NCI-H524 (cell line): ENCODE results near the gene MPZL2.

Experiments
- DNase-seq, 2 experiments: peaks; one replicate each; lab custom pipeline; 2025; lab: John Stamatoyannopoulos, UW

The MPZL2 gene

DNA sequence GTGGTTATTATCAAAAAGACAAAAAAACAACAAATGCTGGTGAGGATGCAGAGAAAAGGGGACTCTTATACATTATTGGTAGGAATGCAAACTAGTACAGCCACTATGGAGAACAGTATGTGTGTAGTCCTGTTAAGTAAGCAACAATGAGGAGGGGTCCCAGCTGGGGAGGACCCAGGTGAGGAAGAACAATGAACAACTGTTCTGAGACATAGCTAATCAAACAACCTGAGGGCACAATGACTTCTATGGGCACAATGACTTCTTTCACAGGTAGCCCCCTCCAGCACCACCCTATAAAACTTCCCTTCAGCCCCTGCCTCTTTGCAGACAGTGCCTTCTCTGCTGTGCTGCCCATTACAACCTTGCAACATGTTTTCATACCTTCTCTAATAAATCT, 44.9 kb downstream of the MPZL2 start:
- no peak for DNase-seq

DNA sequence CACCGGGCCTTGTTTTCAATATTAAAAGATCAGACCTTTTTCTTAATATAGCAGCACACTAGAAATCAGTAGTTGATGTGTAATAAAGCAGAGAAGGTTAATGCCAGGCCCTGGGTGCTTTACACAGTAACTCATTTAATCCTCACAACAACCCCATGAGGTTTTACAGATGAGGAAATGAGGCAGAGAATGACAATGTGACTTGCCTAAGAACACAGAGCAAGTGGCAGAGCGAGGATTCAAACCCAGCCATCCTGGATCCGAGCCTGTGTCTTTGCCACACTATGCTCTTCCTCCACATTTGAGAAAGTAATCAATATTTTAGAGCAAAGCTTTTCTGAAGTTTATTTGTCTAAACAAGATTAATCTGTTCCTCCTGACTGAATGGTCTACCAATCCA, 46.5 kb downstream of the MPZL2 start:
- DNase-seq = no peak

DNA sequence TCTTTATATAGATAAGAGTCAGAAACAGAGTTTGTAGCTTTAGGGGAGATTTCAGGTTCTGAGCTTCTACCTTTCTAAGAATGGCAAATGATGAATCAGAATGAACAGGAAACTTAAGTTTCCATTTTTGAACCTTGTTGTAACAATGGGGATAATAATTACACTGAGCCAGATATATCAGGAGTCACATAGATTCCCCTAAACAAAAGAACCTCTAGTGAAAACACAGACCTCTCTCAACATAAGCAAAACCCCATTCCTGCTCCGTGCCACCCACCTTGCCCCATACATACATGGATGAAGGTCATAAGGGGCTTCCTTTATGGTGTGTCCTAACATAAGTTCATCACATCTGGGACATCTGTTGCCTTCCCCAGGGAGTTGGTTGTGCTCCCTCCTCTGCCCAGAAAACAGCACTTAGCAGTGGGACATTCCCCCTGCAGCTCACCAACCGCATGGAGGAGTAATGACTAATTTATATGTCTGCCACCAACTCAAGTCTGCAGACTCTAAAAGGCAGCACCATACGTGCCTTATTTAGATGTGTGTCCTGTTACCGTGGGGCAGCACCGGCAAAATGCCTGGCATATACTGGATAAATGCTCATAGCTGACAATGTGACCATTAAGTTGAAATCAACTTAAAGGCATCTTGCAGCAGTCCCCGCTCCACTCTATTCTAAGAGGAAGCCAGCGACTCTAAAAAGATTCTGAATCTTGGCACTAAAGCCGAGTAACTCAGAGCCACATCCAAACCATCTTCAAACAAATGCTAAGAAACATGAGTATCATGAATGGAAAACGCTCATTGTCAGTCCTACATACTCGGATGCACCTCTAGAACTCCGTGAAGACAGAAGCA, 47.2 kb downstream of the MPZL2 start:
- DNase-seq = no peak

DNA sequence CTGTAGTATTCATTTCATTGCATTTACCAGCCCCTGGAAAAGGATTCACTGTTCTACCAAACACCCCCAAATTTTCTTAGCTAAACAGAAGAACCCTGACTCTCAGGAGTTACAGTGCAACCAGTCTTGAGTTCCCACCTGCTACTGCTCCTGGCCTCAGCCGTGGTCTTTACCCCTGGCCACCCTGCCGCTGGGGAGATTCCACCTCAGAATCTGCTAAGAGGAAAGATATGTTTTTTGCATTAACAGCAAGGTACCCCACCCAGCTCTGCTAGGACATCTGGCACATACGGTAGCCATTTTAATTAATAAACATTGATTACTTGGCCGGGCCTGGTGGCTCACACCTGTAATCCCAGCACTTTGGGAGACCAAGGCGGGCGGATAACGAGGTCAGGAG, 48.3 kb downstream of the MPZL2 start:
- DNase-seq = no peak

DNA sequence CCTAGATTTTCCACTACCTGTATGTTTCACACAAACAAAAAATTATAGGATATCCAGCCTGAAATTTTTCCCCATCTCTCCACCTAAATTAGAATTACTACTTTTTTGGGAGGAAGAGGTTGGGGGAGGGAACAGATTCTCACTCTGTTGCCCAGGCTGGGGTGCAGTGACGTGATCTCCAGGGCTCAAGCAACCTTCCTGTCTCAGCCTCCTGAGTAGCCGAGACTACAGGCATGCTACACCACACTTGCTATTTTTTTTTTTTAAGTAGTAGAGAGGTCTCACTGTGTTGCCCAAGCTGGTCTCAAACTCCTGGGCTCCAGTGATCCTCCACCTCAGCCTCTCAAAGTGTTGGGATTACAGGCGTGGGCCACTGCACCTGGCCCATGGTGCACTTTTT, 48.8 kb downstream of the MPZL2 start:
- no peak for DNase-seq

DNA sequence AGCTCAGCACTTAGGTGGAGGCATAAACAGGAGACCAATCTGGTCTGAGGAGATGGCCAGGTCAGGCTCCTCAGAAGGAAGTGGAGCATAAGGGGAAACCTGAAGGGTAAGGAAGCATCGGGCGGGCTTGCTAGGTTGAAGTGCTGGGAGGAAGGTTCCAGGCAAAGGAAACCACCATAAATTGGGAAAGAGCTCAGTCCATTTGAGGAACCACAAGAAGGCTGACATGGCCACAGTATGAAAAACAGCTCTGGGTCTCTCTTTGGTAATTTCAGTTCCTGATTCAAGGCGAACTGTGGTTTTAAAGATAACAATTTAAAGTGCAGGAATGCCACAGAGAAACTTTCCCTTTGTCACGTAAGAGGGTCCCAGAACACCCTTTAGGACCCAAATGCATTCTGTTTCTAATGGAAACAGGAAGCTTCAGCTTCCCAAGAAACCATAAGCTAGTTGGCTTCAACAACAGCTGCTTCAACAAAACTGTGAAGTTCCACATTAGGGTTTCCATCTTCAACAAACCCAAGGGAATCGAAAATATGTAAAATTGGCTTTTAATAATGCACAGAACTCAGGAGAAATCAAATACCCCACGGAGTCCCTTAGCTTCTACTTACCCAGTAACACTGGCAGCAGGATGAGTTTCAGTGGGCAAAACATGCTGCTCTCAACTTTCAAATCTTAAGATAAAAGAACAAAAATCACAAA, 49.7 kb downstream of the MPZL2 start:
- DNase-seq = no peak

DNA sequence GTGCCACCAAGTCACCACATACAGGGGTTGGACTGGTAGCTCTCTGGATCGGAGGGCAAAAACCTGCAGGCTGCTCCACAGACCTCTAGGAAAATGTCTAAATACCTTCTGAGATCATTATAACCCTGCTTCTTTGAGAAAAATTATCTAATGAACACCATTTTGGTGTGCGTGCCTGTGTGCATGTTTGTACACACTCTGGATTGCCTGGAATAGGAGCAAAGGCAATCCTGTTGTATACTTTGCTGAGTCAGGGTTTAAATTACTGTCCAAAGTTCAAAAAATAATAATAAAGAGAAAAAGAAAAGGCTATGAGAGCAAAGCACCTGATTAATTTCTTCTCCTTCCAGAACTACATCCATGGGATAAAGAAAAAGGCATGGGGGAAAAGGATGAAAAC, 50.3 kb downstream of the MPZL2 start:
- no peak for DNase-seq

DNA sequence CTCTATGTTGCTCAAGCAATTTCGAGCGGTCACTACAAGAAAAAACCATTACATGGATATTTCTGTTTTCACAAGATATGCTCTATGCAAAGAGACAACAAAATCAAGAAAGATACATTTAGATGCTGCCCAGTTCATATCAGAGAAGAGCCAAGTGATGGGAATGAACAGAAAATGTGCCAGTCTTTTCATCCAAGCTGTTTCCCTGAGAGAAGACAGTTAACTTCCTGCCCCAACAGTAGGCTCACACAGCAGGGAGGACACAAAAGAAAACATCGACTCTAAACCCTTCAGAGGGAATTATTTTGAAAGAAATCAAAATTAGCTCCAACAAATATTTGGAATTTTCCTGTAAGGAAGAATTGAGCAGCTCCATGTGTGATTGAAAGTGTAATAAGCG, 50.9 kb downstream of the MPZL2 start:
- no peak for DNase-seq

DNA sequence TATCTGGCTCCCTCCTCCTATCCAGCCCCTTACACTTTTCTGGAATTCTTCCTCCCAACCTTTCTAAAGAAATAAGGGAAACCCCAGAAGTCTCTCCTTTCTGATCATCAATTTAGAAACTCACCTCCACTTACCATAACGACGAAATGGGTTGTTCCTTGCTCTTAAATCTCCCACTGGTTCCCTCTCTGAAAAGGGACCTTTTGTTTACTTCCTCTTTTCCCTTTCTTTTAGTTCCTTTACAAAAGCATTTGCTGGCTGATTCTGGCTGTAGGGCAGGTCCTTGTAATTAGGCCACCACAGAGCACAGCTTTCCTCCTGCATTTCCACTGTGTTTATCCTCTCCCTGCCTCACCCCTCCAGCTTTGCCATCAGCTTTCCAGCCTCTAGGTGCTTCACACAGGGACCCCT, 51.3 kb downstream of the MPZL2 start:
- no peak for DNase-seq

DNA sequence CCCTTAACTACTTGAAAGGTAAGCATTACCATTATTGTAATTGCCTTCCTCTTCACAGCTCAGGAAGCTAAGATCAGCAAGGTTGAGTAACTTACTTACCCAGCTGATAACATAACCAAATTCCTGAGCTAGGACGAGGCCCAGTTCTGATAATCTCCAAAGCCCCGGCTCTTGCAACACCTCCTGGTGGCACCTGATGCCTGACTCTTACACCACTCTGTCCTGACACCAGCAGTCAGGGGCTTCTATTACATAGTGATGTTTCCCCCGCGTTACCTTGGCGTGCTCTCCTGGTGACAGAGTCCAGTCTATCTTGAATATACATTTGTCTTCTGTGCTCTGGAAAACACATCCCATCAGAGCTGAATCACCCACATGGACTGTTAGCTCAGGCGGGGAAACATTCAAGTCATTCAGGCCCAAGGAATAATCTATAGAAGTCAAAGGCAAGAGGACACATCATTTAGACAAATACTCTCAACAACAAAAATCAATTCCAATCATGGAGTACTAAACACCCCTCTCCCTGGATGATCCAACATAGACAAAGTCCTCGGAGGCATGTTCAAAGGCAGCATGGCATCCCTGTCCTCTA, 51.9 kb downstream of the MPZL2 start:
- DNase-seq = no peak

DNA sequence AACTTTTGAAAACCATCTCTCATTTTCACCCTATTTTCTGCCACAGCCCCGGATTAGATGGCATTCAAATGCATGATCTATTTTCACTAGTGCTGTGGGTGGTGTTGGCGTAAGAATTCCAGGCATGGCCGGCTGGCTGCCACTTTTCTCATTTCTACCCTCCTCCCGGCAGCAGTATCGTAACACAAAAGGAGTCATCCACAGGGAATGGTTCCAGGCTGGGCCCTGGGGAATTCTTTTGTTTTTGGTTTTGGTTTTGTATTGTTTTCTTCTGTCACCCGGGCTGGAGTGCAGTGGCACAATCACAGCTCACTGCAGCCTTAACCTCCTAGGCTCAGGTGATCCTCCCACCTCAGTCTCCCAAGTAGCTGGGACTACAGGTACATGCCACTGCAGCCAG, 53.1 kb downstream of the MPZL2 start:
- no peak for DNase-seq

DNA sequence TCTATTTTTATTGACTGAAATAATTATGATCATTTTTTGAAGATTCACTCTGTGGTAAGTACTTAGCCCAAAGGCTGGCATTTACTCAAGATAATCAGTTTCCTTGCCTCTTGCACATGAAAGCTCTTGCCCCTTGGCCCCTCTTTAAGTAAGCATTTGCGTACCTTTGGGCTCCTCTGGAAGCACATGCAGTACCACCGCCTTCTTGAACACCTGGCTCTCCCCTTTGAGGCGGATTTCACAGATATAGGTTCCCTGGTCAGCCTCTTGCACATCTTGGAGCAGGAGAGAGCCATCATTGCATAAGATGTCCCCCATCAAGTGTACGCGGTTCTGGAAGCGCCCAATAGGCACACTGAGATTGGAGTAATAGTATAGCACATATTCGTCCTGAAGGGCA, 53.8 kb downstream of the MPZL2 start:
- no peak for DNase-seq

DNA sequence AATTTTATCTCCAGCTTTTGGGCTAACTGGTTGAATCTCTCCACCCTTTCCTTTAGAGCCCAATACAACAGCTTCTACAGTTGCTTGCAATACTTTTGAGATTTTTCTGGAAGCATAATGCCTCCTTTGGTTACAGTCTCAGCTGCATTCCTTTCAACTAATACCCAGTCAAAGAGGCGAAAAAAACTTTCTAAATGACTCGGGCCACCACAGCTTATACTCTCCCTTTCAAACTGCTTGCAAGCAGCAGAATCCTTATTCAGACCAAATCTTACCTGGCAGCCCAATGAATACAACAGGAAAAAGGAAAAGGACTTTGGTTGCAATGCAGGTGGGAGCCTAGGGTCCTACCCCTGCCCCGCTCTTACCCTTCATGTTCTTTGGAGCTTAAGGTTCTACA, 55.1 kb downstream of the MPZL2 start:
- no peak for DNase-seq

DNA sequence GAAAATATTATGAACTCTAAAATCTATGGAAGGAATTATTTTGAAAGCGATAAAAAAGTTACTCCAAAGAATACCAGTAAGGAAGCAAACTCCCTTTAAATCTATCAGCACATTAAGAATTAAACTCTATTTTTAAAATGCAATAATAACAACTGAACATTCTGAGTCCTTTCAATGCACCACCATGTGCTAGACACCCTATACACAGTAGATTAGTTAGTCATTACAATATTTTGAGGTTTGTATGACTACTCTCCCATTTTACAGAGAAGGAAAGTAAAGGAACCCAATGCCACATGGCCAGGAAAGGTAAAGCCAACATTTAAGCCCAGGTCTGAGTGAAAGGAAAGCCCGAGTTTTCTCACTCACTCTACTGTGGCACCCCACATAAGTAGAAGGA, 57.0 kb downstream of the MPZL2 start:
- no peak for DNase-seq

DNA sequence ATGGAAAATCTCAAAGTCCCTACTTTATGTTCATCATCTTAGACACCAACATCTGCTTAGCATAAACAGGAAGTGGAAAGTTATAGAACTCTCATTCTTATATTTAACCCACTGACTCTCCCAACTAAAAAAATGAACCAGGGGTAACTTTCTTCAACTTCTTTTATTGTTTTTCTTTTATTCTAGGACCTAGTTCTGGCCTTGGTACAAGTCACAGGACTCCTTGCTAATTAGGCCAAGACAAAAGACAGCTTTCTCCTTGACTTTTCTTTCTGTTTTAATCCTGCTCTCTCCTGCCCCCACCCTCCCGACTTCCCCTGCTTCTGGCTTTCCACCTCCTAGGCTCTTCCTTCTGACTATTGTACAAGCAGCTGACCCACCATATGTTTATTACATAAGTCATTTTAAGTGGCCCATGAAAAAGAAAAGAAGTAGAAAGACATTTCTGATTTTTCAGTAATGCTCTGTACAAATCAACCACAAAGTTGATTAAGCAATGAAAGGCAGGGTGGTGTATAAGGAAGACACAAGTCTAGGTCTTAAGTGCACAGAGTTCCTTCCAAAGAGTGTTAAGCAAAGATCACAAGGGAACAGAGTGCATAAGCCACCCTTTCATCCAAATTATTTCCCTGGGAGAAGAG, 57.6 kb downstream of the MPZL2 start:
- peak; percentile 2 to 56 for DNase-seq

DNA sequence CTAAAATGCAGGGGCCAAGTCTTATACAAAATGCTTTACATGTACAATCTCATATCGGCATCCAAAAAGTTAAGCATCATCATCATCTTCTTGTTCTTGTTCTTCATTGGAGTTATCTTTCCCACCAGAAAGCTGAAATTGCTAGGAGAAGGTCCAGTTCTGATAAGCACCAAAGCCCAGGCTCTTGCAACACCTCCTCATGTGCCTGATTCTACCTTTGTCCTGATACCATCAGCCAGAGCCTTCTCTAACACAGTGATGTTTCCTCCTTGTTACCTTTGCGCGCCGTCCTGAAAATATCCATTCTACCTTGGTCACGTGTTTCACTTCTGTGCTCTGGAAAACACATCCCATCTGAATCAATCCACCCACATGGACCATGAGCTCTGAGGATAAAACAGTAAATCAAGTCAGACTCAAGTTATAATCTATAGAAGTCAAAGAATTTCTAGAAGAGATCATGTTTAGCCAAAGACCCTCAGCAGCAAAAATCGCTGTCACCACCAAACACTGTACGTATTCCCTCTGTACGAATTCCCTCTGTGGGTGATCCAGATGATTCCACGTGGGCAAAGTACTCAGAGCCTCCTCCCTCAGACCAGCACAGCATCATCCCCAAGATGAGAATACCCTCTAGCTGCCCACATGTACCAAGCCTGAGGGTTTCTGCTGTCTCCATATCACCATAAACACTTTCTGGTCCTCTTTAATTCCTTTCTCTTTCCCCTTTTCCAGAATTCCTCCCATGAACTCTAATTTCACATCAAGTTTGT, 58.3 kb downstream of the MPZL2 start:
- no peak for DNase-seq
